Measurements from ENCODE around the gene AQP7. TPM values are rescaled to one million over a fixed set of nuclear protein-coding genes. Genes with fewer than 3 reads are reported as not detected.
A peak's percentile ranks its signal among the peaks of the same experiment; 100 is the strongest.

AQP7 gene
- total and polyA plus RNA-seq, 9 of the 15 experiments (the other 6 are each of a cell fraction or from before 2014, with no cell fraction given), result 0.04 to 0.53 (median 0.07) TPM; not detected in 4

DNA sequence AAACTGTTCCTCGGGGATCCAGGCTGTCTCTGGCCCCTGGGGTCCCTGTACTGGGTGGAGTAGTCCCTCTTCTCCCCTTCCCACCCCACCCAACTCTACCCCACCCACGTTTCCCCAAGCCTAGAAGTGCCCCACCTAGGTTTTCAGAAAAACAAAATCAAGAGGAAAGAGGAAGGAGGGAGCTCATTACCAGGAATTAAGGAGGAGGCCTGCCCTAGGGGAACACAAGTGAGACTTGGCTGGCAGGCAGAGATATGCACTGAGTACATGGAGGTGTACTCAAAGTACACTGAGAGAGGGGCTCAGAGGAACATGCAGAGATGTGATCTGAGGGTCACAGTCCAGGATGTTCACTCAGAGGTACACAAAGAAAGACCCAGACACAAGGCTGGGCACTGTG lies 34.8 kb upstream of the AQP7 start:
- intact Hi-C loops (cut with micrococcal nuclease), result no loop called here
- H3K9ac ChIP-seq (ENCODE audit: insufficient read depth in 1 of 2, low read depth in 2 of 2, low read length in 2 of 2), result peak overlapping the region; percentile 43 to 82; a peak in 3 of 4 replicates
- CTCF ChIA-PET (ENCODE audit: low intra/inter-chr PET ratio), result no interaction called here
- no peaks in the 10 kb centered on the region for H3K79me2 ChIP-seq (ENCODE audit: control insufficient read depth, insufficient read depth, low read length)
- FAIRE-seq (peak; percentile 80), ATAC-seq (peak; percentile 61), DNase-seq (ENCODE audit: extremely low read depth in 1 of 4, low spot score in 3 of 4) (peak in 2 of 4 experiments; percentile 15 to 50)
- no peaks in the 10 kb centered on the region for H3K9me3 ChIP-seq (replicated peaks; ENCODE audit: control insufficient read depth, insufficient read depth, low read depth, low read length)
- peak overlapping the region; percentile 75 for H2AFZ ChIP-seq (ENCODE audit: low read depth, low read length)
- peak overlapping the region; percentile 63; the same call in 2 of the 3 replicates for H3K27ac ChIP-seq (ENCODE audit: extremely low read depth, low read depth, low read length)
- no peaks in the 10 kb centered on the region for H4K20me1 ChIP-seq (replicated peaks; ENCODE audit: control insufficient read depth, insufficient read depth, low read length)
- no peaks in the 10 kb centered on the region for H3K9me1 ChIP-seq (ENCODE audit: control insufficient read depth, insufficient read depth, low read length)
- peak overlapping the region; percentile 31 for H3K4me2 ChIP-seq (ENCODE audit: insufficient read depth, low read length)
- H3K4me3 ChIP-seq, result no peak overlapping the region
- POLR2A ChIA-PET, result interaction anchor here (1.2 kb wide), 1 partner anchor 16 kb away, joined by 3 read pairs; no protein-coding TSS in a partner anchor
- in situ Hi-C loops (cut with MboI), result no loop called here
- no peaks in the 10 kb centered on the region for H3K27me3 ChIP-seq (ENCODE audit: control insufficient read depth in 2 of 2, insufficient read depth in 2 of 2, low read length in 2 of 2)
- no TSS peak for BruUV-seq (replicated peaks)
- peaks cover 35 to 47% of the 10 kb centered on the region in 2 experiments for H3K4me1 ChIP-seq (replicated peaks in 1 of 2; ENCODE audit: control insufficient read depth in 2 of 2, insufficient read depth in 2 of 2, low read length in 2 of 2)
- WGBS (ENCODE audit: insufficient coverage, low coverage, missing lambda C conversion rate), result no CpG with 5 or more reads among the region's 2 CpGs
- H3K36me3 ChIP-seq (ENCODE audit: control insufficient read depth, insufficient read depth, low read length), result peaks cover 2% of the 10 kb centered on the region; the same call in 1 of the 3 replicates
- TF ChIP-seq KDM1A (IDR thresholded peaks at IDR 0.05), result peak in 1 of 2 experiments; percentile 61; a peak in 2 of 4 replicates
- TF ChIP-seq, protein P1, sequence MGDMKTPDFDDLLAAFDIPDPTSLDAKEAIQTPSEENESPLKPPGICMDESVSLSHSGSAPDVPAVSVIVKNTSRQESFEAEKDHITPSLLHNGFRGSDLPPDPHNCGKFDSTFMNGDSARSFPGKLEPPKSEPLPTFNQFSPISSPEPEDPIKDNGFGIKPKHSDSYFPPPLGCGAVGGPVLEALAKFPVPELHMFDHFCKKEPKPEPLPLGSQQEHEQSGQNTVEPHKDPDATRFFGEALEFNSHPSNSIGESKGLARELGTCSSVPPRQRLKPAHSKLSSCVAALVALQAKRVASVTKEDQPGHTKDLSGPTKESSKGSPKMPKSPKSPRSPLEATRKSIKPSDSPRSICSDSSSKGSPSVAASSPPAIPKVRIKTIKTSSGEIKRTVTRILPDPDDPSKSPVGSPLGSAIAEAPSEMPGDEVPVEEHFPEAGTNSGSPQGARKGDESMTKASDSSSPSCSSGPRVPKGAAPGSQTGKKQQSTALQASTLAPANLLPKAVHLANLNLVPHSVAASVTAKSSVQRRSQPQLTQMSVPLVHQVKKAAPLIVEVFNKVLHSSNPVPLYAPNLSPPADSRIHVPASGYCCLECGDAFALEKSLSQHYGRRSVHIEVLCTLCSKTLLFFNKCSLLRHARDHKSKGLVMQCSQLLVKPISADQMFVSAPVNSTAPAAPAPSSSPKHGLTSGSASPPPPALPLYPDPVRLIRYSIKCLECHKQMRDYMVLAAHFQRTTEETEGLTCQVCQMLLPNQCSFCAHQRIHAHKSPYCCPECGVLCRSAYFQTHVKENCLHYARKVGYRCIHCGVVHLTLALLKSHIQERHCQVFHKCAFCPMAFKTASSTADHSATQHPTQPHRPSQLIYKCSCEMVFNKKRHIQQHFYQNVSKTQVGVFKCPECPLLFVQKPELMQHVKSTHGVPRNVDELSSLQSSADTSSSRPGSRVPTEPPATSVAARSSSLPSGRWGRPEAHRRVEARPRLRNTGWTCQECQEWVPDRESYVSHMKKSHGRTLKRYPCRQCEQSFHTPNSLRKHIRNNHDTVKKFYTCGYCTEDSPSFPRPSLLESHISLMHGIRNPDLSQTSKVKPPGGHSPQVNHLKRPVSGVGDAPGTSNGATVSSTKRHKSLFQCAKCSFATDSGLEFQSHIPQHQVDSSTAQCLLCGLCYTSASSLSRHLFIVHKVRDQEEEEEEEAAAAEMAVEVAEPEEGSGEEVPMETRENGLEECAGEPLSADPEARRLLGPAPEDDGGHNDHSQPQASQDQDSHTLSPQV (IDR thresholded peaks at IDR 0.05), result 0 out of 2 replicates have a peak, but pooled peaks have one; percentile 39
- TF ChIP-seq ZNF586 (CRISPR knock-in tag; conservative IDR thresholded peaks at IDR 0.05), result no peak
- TF ChIP-seq TCF3 (CRISPR knock-in tag; IDR thresholded peaks at IDR 0.05), result peak; percentile 33; the same call in 1 of the 2 replicates
- TF ChIP-seq TEAD4 (IDR thresholded peaks at IDR 0.05; ENCODE audit: low read length), result peak; percentile 17; the same call in 1 of the 2 replicates
- TF ChIP-seq TEAD4 (CRISPR knock-in tag; IDR thresholded peaks at IDR 0.05; ENCODE audit: borderline replicate concordance), result no peak
